Right lobe of liver (tissue), 4 donors: ENCODE results near the gene PWWP2A.
A peak's percentile ranks its signal among the peaks of the same experiment; 100 is the strongest.

ENCODE experiments used
- POLR2A ChIP-seq: fragments of 450-650 bp; IDR thresholded peaks from one replicate; pipeline ENCODE4 v1.6.1; 2017; ENCODE audit warnings: antibody characterized with exemption, mild to moderate bottlenecking
- TF ChIP-seq, protein P1 (sequence below), 4 donors: fragments of 200-600 bp in 3 of 4; fragments of 450-650 bp in 1 of 4; IDR thresholded peaks; one replicate each; pipeline versions ENCODE4 v1.5.1 to v1.8.0; 2016 to 2022; ENCODE audit warnings: antibody characterized with exemption in 4 of 4, mild to moderate bottlenecking in 2 of 4
- donor health status: DM: no; HTN: no; CAD: no.
- donor health status: DM: no; HTN: no; CAD: no.
- donor health status: DM: no; HTN: yes; CAD: no.

DNA sequence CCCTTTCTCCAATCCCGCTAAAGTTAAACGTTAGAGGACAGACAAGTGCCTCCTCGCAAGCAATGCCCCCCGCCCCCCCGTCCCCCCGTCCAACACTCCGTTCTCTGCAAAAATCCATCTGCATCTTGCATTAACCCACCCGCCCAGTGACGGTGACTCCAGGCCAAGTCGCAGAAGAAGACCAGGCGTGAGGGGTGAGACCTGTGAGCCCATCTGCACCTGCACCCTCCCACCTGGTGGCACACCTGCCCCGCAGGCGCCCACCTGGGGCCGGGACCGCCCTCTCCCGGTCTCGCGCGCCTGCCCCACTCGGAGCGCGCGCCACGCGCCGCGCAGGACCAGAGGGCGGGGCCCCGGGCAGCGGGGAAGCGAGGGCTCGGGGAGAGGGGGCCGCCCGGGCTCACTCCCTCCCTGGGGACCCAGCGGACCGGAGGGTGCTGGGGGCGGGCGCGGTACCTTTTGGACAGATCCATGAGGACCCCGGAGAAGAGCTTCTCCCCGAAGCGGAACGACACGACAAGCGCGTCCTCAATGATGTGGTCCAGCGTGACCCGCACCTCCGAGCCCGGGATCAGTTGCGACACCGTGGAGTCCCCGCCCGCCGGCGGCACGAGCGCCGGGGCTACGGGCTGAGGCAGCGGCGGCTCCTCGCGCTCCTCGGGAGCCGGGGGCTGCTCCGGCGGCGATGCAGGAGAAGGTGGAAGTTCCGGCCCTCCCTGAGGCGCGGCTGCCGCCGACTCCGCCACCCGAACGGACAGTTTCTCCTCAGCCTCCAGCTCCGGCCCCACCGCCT lies 705 bp downstream of the PWWP2A start:
- TF ChIP-seq, protein P1, sequence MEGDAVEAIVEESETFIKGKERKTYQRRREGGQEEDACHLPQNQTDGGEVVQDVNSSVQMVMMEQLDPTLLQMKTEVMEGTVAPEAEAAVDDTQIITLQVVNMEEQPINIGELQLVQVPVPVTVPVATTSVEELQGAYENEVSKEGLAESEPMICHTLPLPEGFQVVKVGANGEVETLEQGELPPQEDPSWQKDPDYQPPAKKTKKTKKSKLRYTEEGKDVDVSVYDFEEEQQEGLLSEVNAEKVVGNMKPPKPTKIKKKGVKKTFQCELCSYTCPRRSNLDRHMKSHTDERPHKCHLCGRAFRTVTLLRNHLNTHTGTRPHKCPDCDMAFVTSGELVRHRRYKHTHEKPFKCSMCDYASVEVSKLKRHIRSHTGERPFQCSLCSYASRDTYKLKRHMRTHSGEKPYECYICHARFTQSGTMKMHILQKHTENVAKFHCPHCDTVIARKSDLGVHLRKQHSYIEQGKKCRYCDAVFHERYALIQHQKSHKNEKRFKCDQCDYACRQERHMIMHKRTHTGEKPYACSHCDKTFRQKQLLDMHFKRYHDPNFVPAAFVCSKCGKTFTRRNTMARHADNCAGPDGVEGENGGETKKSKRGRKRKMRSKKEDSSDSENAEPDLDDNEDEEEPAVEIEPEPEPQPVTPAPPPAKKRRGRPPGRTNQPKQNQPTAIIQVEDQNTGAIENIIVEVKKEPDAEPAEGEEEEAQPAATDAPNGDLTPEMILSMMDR (IDR thresholded peaks at IDR 0.05), result peak in 1 of 4 donors; percentile 16
- no peak for TF ChIP-seq POLR2A
